Parathyroid adenoma (tissue), 2 donors: Measurements from ENCODE around the gene KCND3.

ENCODE experiments used
- H2AFZ ChIP-seq: fragments of 300-600 bp; sonication (generic); one replicate; pipeline ENCODE4 v1.7.0; 2017; ENCODE audit warnings: antibody characterized with exemption, mild to moderate bottlenecking
- H3K27ac ChIP-seq: fragments of 300-600 bp; sonication (generic); one replicate; pipeline ENCODE4 v1.7.0; 2017
- H3K27me3 ChIP-seq: fragments of 300-600 bp; sonication (generic); one replicate; pipeline ENCODE4 v1.7.0; 2017; ENCODE audit warnings: low read length; ENCODE audit not compliant: control insufficient read depth, insufficient read depth
- H3K36me3 ChIP-seq: fragments of 300-600 bp; sonication (generic); one replicate; pipeline ENCODE4 v1.7.0; 2017; ENCODE audit warnings: low read length; ENCODE audit not compliant: control insufficient read depth, insufficient read depth
- H3K4me1 ChIP-seq: fragments of 300-600 bp; sonication (generic); one replicate; pipeline ENCODE4 v1.7.0; 2017; ENCODE audit warnings: control low read depth
- H3K4me2 ChIP-seq: fragments of 300-600 bp; sonication (generic); one replicate; pipeline ENCODE4 v1.7.0; 2017; ENCODE audit warnings: low read length
- H3K4me3 ChIP-seq: fragments of 300-600 bp; sonication (generic); one replicate; pipeline ENCODE4 v1.7.0; 2017; ENCODE audit warnings: low read depth, low read length
- H3K79me2 ChIP-seq: fragments of 300-600 bp; sonication (generic); one replicate; pipeline ENCODE4 v1.7.0; 2017; ENCODE audit warnings: control low read depth
- H3K9ac ChIP-seq: fragments of 300-600 bp; sonication (generic); one replicate; pipeline ENCODE4 v1.7.0; 2017; ENCODE audit warnings: mild to moderate bottlenecking
- H3K9me3 ChIP-seq: fragments of 300-600 bp; sonication (generic); one replicate; pipeline ENCODE4 v1.7.0; 2017; ENCODE audit warnings: low read length; ENCODE audit not compliant: control insufficient read depth
- TF ChIP-seq, protein P1 (sequence below): fragments of 300-600 bp; sonication (generic); IDR thresholded peaks from one replicate; pipeline ENCODE4 v1.7.0; 2017; ENCODE audit warnings: antibody characterized with exemption, mild to moderate bottlenecking
- donor health status: primary hyperparathyroidism.

The KCND3 gene

DNA sequence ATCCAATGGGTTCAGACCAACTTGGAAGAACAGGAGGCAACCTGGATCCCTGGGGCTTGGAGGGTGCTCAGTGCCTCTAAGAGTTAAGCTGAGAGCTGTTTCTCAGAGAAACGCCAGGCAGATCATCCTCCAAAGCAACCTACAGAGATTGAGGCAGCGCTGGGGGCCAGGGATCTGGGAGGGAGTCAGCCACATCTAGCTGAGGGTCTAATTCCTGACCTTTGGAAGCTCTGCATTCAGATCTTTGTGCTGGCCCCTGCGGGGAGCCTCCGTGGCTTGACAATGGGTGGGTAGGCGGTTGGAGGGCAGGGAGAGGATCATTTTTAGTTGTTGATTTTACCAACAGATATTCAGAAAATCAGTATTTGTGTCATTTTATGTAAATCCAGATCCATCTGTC lies 154.5 kb downstream of the KCND3 start:
- H3K4me3 ChIP-seq, result no peak overlapping the region
- no peaks in the 10 kb centered on the region for H3K27me3 ChIP-seq
- H3K27ac ChIP-seq, result no peak overlapping the region
- H3K9me3 ChIP-seq, result no peaks in the 10 kb centered on the region
- TF ChIP-seq, protein P1, sequence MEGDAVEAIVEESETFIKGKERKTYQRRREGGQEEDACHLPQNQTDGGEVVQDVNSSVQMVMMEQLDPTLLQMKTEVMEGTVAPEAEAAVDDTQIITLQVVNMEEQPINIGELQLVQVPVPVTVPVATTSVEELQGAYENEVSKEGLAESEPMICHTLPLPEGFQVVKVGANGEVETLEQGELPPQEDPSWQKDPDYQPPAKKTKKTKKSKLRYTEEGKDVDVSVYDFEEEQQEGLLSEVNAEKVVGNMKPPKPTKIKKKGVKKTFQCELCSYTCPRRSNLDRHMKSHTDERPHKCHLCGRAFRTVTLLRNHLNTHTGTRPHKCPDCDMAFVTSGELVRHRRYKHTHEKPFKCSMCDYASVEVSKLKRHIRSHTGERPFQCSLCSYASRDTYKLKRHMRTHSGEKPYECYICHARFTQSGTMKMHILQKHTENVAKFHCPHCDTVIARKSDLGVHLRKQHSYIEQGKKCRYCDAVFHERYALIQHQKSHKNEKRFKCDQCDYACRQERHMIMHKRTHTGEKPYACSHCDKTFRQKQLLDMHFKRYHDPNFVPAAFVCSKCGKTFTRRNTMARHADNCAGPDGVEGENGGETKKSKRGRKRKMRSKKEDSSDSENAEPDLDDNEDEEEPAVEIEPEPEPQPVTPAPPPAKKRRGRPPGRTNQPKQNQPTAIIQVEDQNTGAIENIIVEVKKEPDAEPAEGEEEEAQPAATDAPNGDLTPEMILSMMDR, result no peak
- no peak overlapping the region for H3K9ac ChIP-seq
- no peaks in the 10 kb centered on the region for H3K36me3 ChIP-seq
- H3K4me1 ChIP-seq, result no peaks in the 10 kb centered on the region
- no peak overlapping the region for H2AFZ ChIP-seq
- no peak overlapping the region for H3K4me2 ChIP-seq
- no peaks in the 10 kb centered on the region for H3K79me2 ChIP-seq

DNA sequence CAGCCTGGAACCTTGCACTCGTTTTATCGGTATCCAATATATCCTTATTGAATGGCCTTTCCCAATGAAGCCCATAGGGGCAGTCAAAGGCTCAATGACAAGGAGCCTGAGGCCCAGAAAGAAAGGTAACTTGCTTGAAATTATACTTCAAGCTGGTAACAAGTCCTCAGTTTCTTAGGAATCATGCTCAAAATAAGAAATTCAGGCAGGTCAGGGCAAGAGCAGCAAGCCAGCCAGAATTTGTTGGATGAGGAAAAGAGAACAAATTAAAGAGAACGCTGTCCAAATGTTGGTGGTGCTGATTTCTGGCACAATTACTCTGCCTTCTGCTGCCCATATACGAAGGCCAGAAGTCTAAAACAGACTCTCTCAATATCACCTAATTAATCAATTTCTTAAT lies 156.1 kb downstream of the KCND3 start:
- Histone ChIP-seq H2AFZ (no peak overlapping the region), H3K9me3 (no peaks in the 10 kb centered on the region), H3K27me3 (no peaks in the 10 kb centered on the region), H3K36me3 (no peaks in the 10 kb centered on the region), H3K4me2 (no peak overlapping the region), H3K9ac (no peak overlapping the region), H3K4me1 (no peaks in the 10 kb centered on the region), H3K79me2 (no peaks in the 10 kb centered on the region), H3K4me3 (no peak overlapping the region), H3K27ac (no peak overlapping the region)
- TF ChIP-seq, protein P1, result no peak

DNA sequence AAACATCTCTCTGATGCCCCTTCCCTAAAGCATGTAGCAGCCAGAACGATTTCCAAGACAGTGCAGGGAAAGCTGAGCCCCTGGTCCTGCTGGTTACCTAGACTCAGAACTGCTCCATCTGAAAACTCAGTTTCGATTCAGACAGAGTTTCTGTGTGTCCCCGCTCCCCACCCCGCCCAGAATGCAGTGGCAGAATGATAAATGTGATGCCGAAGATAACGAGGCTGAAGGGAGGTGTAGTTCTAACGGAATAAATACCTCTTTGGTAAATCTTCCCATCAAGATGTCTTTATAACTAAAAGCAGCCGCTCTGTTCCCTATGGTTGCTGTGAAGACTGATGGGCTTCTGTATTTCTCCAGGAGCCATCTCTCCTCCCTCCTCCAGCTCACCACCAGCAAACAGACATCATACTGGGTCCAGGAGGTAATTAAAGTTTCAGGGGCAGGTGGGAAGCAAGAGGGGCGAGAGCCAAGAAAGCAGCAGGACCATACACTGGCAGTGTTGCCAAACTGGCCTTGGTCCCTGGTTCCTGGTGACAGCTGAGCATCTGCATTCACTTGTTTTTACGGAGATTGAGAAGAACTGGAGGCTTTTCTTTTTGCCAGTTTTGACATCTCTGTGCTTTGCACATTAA lies 156.8 kb downstream of the KCND3 start:
- Histone ChIP-seq H3K4me3 (no peak overlapping the region), H3K9ac (no peak overlapping the region), H3K27me3 (no peaks in the 10 kb centered on the region), H3K79me2 (no peaks in the 10 kb centered on the region), H2AFZ (no peak overlapping the region), H3K4me2 (no peak overlapping the region), H3K9me3 (no peaks in the 10 kb centered on the region), H3K27ac (no peak overlapping the region), H3K4me1 (no peaks in the 10 kb centered on the region), H3K36me3 (no peaks in the 10 kb centered on the region)
- TF ChIP-seq, protein P1, result no peak

DNA sequence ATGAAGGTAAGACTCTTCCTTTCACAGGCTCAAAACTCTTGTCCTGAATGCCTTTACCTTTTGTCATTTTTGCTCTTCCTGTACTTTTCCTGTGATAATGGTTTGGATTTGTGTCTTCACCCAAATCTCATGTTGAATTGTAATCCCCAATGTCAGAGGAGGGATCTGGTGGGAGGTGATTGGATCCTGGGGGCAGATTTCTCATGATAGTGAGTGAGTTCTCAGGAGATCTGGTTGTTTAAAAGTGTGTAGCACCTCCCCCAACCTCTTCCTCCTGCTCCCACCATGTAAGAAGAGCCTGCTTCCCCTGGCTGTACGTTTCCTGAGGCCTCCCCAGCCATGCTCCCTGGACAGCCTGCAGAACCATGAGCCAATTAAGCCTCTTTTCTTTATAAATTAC lies 158.3 kb downstream of the KCND3 start:
- Histone ChIP-seq H3K27ac (no peak overlapping the region), H3K79me2 (no peaks in the 10 kb centered on the region), H2AFZ (no peak overlapping the region), H3K9me3 (no peaks in the 10 kb centered on the region), H3K36me3 (no peaks in the 10 kb centered on the region), H3K27me3 (no peaks in the 10 kb centered on the region), H3K4me1 (no peaks in the 10 kb centered on the region), H3K4me3 (no peak overlapping the region), H3K9ac (no peak overlapping the region), H3K4me2 (no peak overlapping the region)
- TF ChIP-seq, protein P1, result no peak

DNA sequence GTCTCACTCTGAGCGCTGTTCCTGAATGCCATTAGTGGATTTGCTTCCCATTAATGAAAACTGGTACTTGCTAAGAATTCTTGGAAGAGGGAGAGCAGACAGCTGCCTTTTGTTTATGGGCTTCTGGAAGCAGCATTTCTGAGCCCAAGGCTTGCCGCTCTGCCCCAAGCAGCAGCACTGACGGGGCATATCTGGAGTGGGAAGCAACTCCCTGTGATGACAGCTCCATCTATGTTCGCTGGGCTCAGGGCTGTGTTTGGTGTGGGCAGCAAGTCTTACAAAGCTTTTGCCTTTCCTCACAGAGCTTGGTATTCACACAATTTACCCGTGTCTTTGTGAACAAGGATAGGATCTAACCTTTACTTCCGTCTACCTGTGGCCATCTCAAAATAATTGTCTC lies 161.5 kb downstream of the KCND3 start:
- TF ChIP-seq, protein P1, result no peak
- no peak overlapping the region for H2AFZ ChIP-seq
- no peak overlapping the region for H3K27ac ChIP-seq
- no peak overlapping the region for H3K4me3 ChIP-seq
- no peak overlapping the region for H3K9ac ChIP-seq
- H3K4me2 ChIP-seq, result no peak overlapping the region
- no peaks in the 10 kb centered on the region for H3K27me3 ChIP-seq
- no peaks in the 10 kb centered on the region for H3K79me2 ChIP-seq
- no peaks in the 10 kb centered on the region for H3K9me3 ChIP-seq
- H3K36me3 ChIP-seq, result no peaks in the 10 kb centered on the region
- no peaks in the 10 kb centered on the region for H3K4me1 ChIP-seq
